SK-N-SH (cell line): ENCODE data around the gene CD164L2. TPM values are rescaled to one million over a fixed set of nuclear protein-coding genes. Genes with fewer than 3 reads are reported as not detected.

Source experiments
- CTCF ChIA-PET: fragments of 300-600, 350-600 bp; formaldehyde crosslinking; extraction: SDS; loops from one replicate; lab custom pipeline; 2021; lab: Yijun Ruan, JAX
- POLR2A ChIA-PET: fragments of 350-600 bp; sonication (Branson Sonifier 250); formaldehyde crosslinking; extraction: SDS; loops from one replicate; lab custom pipeline; 2020; ENCODE audit warnings: antibody characterized with exemption, inconsistent platforms; lab: Yijun Ruan, JAX
- DNase-seq: peaks from one replicate; pipeline ENCODE4 v3.0.0; 2012
- H2AFZ ChIP-seq: fragments of 200-600 bp; sonication (generic); 2 replicates; pipeline ENCODE4 v1.8.1; 2016; ENCODE audit warnings: antibody characterized with exemption, mild to moderate bottlenecking, low read depth
- H3F3A ChIP-seq: fragments of 200-600 bp; sonication (generic); replicated peaks from 2 replicates; pipeline ENCODE3; 2016; ENCODE audit warnings: antibody characterized with exemption, mild to moderate bottlenecking; ENCODE audit not compliant: insufficient read depth
- H3K27ac ChIP-seq, 2 experiments: fragments of 200-500 bp in 1 of 2; fragments of 200-600 bp in 1 of 2; sonication (Bioruptor generic) in 1 of 2; sonication (generic), shearing (Covaris generic) in 1 of 2; 2 replicates each; pipeline versions ENCODE4 v1.5.1 to v1.6.1; 2014 to 2016; ENCODE audit warnings: low read depth in 2 of 2, inconsistent platforms in 1 of 2, low read length in 1 of 2, mild to moderate bottlenecking in 1 of 2, mixed read lengths in 1 of 2
- H3K27me3 ChIP-seq: fragments of 200-600 bp; sonication (generic), shearing (Covaris generic); 2 replicates; pipeline ENCODE4 v1.6.1; 2016; ENCODE audit warnings: mixed run types; ENCODE audit not compliant: insufficient read depth
- H3K36me3 ChIP-seq, 2 experiments: fragments of 200-500 bp in 1 of 2; fragments of 200-600 bp in 1 of 2; sonication (Bioruptor generic) in 1 of 2; sonication (generic) in 1 of 2; replicated peaks in 1 of 2; 2 replicates each; pipeline versions ENCODE3 to v1.5.1; 2014 to 2016; ENCODE audit warnings: low read length in 1 of 2, mild to moderate bottlenecking in 1 of 2; ENCODE audit not compliant: insufficient read depth in 2 of 2, control insufficient read depth in 1 of 2
- H3K4me1 ChIP-seq, 2 experiments: fragments of 200-500 bp in 1 of 2; fragments of 200-600 bp in 1 of 2; sonication (Bioruptor generic) in 1 of 2; sonication (generic), shearing (Covaris generic) in 1 of 2; 2 replicates each; pipeline versions ENCODE4 v1.5.1 to v1.6.1; 2014 to 2016; ENCODE audit warnings: low read depth in 1 of 2, low read length in 1 of 2, mixed run types in 1 of 2; ENCODE audit not compliant: insufficient read depth in 2 of 2, control insufficient read depth in 1 of 2
- H3K4me2 ChIP-seq: fragments of 200-600 bp; sonication (generic), shearing (Covaris generic); 2 replicates; pipeline ENCODE4 v1.6.1; 2017; ENCODE audit warnings: mixed run types
- H3K4me3 ChIP-seq, 2 experiments: fragments of 200-500 bp in 1 of 2; fragments of 200-600 bp in 1 of 2; sonication (Bioruptor generic) in 1 of 2; sonication (generic), shearing (Covaris generic) in 1 of 2; 2 replicates each; pipeline versions ENCODE4 v1.5.1 to v1.8.1; 2014 to 2016; ENCODE audit warnings: low read depth in 2 of 2, inconsistent platforms in 1 of 2, low read length in 1 of 2, mild to moderate bottlenecking in 1 of 2, mixed read lengths in 1 of 2, moderate library complexity in 1 of 2
- H3K79me2 ChIP-seq: fragments of 200-600 bp; sonication (generic); 2 replicates; pipeline ENCODE4 v1.8.1; 2017; ENCODE audit warnings: mild to moderate bottlenecking; ENCODE audit not compliant: insufficient read depth
- H3K9ac ChIP-seq: fragments of 200-600 bp; sonication (generic); 2 replicates; pipeline ENCODE4 v1.6.1; 2017; ENCODE audit warnings: mixed run types
- H3K9me2 ChIP-seq: fragments of 200-600 bp; sonication (generic); 2 replicates; pipeline ENCODE4 v1.6.1; 2017; ENCODE audit warnings: mixed run types
- H3K9me3 ChIP-seq: fragments of 200-600 bp; sonication (generic); 2 replicates; pipeline ENCODE4 v1.6.1; 2017; ENCODE audit warnings: mixed run types, mild to moderate bottlenecking, moderate library complexity
- H4K20me1 ChIP-seq: fragments of 200-600 bp; sonication (generic); 2 replicates; pipeline ENCODE4 v1.6.1; 2017; ENCODE audit warnings: mild to moderate bottlenecking, mixed run types; ENCODE audit not compliant: insufficient read depth
- NFIC ChIP-seq: IDR thresholded peaks from 2 replicates; pipeline ENCODE4 v1.4.0; 2012; ENCODE audit warnings: borderline replicate concordance
- PBX3 ChIP-seq: IDR thresholded peaks from 2 replicates; pipeline ENCODE4; 2012
- REST ChIP-seq: IDR thresholded peaks from 2 replicates; pipeline ENCODE4 v1.6.1; 2012; ENCODE audit warnings: mild to moderate bottlenecking, low read depth, low read length, moderate library complexity
- TEAD4 ChIP-seq: IDR thresholded peaks from 2 replicates; pipeline ENCODE4 v1.4.0; 2012; ENCODE audit warnings: mild to moderate bottlenecking, borderline replicate concordance; ENCODE audit not compliant: insufficient read depth
- WGBS: methylation state at CpG from one replicate; pipeline ENCODE4 v1.1.6; 2017; ENCODE audit warnings: low lambda C conversion rate; 5-methylcytosine and 5-hydroxymethylcytosine counted together
- polyA plus RNA-seq, 3 experiments: library from polyadenylated mRNA; depleted of rRNA; stranded (reverse); fragments of >200 nt; gene quantifications; 2 replicates each; pipeline ENCODE4 v1.2.3, GENCODE V29; 2012
- TF ChIP-seq, protein P1 (sequence below): IDR thresholded peaks from 2 replicates; pipeline ENCODE4 v1.4.0; 2012; ENCODE audit warnings: low read depth

CD164L2 gene
- polyA plus RNA-seq, 1 of the 3 experiments (the other 2 are of a cell fraction) = 0.05 TPM

- 100% methylated on average over 1 of the region's 1 CpG for WGBS
Observed at GRCh38 chr1:27414091-27414490, 31.0 kb upstream of the CD164L2 start.

More at GRCh38 chr1:27414091-27414490, 31.0 kb upstream of the CD164L2 start:
- H2AFZ ChIP-seq = no peak overlapping the region
- POLR2A ChIA-PET = interaction anchor here (0.6 kb wide), 1 partner anchor 115 kb away, joined by 3 read pairs; no protein-coding TSS in a partner anchor
- no peaks in the 10 kb centered on the region for H3K27me3 ChIP-seq
- no peak overlapping the region for H3K4me3 ChIP-seq
- no peaks in the 10 kb centered on the region for H3K9me2 ChIP-seq
- peaks cover 7% of the 10 kb centered on the region for H3K79me2 ChIP-seq
- DNase-seq = no peak
- no peak overlapping the region for H3K4me2 ChIP-seq
- TF ChIP-seq PBX3 (no peak), NFIC (no peak), TEAD4 (no peak), REST (no peak)
- TF ChIP-seq, protein P1, sequence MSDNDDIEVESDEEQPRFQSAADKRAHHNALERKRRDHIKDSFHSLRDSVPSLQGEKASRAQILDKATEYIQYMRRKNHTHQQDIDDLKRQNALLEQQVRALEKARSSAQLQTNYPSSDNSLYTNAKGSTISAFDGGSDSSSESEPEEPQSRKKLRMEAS = no peak
- TF ChIP-seq, all 33 proteins: peak for 0
- H3K9me3 ChIP-seq = no peaks in the 10 kb centered on the region
- CTCF ChIA-PET = interaction anchor here (0.8 to 16.9 kb wide), 7 partner anchors 11 to 192 kb away, joined by 3 to 111 read pairs (median 8); partner anchors contain the start of gene AHDC1
- H3K27ac ChIP-seq = no peak overlapping the region
- H3K9ac ChIP-seq = no peak overlapping the region
- no peaks in the 10 kb centered on the region for H4K20me1 ChIP-seq
- H3K4me1 ChIP-seq = peaks cover 0 to 12% of the 10 kb centered on the region in 2 experiments; a peak in 1 of 4 replicates
- peaks cover 10% of the 10 kb centered on the region for H3F3A ChIP-seq
- peaks cover 71 to 75% of the 10 kb centered on the region in 2 experiments for H3K36me3 ChIP-seq
